HEK293 (cell line): ENCODE data around the gene CCNI2.

ENCODE experiments used
- CTCF ChIA-PET: fragments of 350-600 bp; formaldehyde crosslinking; extraction: SDS; loops from one replicate; lab custom pipeline; 2021; ENCODE audit warnings: antibody characterized with exemption; lab: Yijun Ruan, JAX
- POLR2A ChIA-PET: fragments of 300-600 bp; formaldehyde crosslinking; extraction: SDS; loops from one replicate; lab custom pipeline; 2020; ENCODE audit warnings: antibody characterized with exemption, inconsistent platforms; lab: Yijun Ruan, JAX
- H3K27ac ChIP-seq: fragments of 200-500 bp; sonication (Bioruptor generic); 2 replicates; pipeline ENCODE4 v1.5.1; 2014; ENCODE audit warnings: low read depth, low read length, control low read depth, inconsistent platforms; ENCODE audit errors: extremely low read depth
- H3K36me3 ChIP-seq, 2 experiments: fragments of 200-500 bp in 1 of 2; sonication (Bioruptor generic) in 1 of 2; 1 replicate in 1 of 2; 2 replicates in 1 of 2; pipeline ENCODE4 v1.5.1; 2014 to 2017; ENCODE audit warnings: inconsistent platforms in 2 of 2, low read length in 2 of 2; ENCODE audit not compliant: control insufficient read depth in 2 of 2, insufficient read depth in 1 of 2
- H3K4me1 ChIP-seq: fragments of 200-500 bp; sonication (Bioruptor generic); 2 replicates; pipeline ENCODE4 v1.5.1; 2014; ENCODE audit warnings: mild to moderate bottlenecking, low read length, inconsistent platforms; ENCODE audit not compliant: control insufficient read depth, insufficient read depth
- H3K4me3 ChIP-seq: 2 replicates; pipeline ENCODE4 v1.5.1; 2011; ENCODE audit warnings: low read depth, mild to moderate bottlenecking, control low read depth, low read length, moderate library complexity
- H3K9me3 ChIP-seq: fragments of 200-500 bp; sonication (Bioruptor generic); 2 replicates; pipeline ENCODE4 v1.5.1; 2014; ENCODE audit warnings: low read depth, low read length, inconsistent platforms; ENCODE audit not compliant: control insufficient read depth, insufficient read depth
- GLIS1 ChIP-seq: fragments of 450-650 bp; formaldehyde crosslinking; IDR thresholded peaks from 2 replicates; pipeline ENCODE4 v1.5.1; 2016; ENCODE audit warnings: missing biosample characterization, missing genetic modification characterization
- HOXD13 ChIP-seq: sonication (generic); formaldehyde crosslinking; IDR thresholded peaks from 2 replicates; pipeline ENCODE4 v1.8.0; 2022; ENCODE audit warnings: missing genetic modification reagents, borderline replicate concordance
- PRDM10 ChIP-seq: fragments of 450-650 bp; formaldehyde crosslinking; IDR thresholded peaks from 2 replicates; pipeline ENCODE4 v1.5.1; 2016; ENCODE audit warnings: missing biosample characterization, missing genetic modification characterization
- REPIN1 ChIP-seq: fragments of 450-650 bp; formaldehyde crosslinking; IDR thresholded peaks from 2 replicates; pipeline ENCODE4 v1.5.1; 2017; ENCODE audit warnings: missing biosample characterization, missing genetic modification characterization, low read depth
- SP7 ChIP-seq: fragments of 450-650 bp; formaldehyde crosslinking; IDR thresholded peaks from 2 replicates; pipeline ENCODE4 v1.5.1; 2016; ENCODE audit warnings: missing biosample characterization, missing genetic modification characterization
- TCF7L2 ChIP-seq: IDR thresholded peaks from 2 replicates; pipeline ENCODE4 v1.6.1; 2011; ENCODE audit warnings: low read depth, mild to moderate bottlenecking, inconsistent platforms, low read length, moderate library complexity, borderline replicate concordance
- ZBTB17 ChIP-seq: fragments of 450-650 bp; formaldehyde crosslinking; IDR thresholded peaks from 2 replicates; pipeline ENCODE4 v1.5.1; 2016; ENCODE audit warnings: missing biosample characterization, missing genetic modification characterization
- ZIC2 ChIP-seq: fragments of 450-650 bp; formaldehyde crosslinking; IDR thresholded peaks from 2 replicates; pipeline ENCODE4 v1.5.1; 2016; ENCODE audit warnings: missing biosample characterization, missing genetic modification characterization
- ZNF133 ChIP-seq: fragments of 450-650 bp; formaldehyde crosslinking; IDR thresholded peaks from 2 replicates; pipeline ENCODE4 v1.5.1; 2016; ENCODE audit warnings: missing biosample characterization, missing genetic modification characterization
- ZNF138 ChIP-seq: fragments of 450-650 bp; formaldehyde crosslinking; IDR thresholded peaks from 2 replicates; pipeline ENCODE4 v1.5.1; 2016; ENCODE audit warnings: missing biosample characterization, missing genetic modification characterization, borderline replicate concordance
- ZNF140 ChIP-seq: fragments of 450-650 bp; formaldehyde crosslinking; IDR thresholded peaks from 2 replicates; pipeline ENCODE4 v1.5.1; 2016; ENCODE audit warnings: missing biosample characterization, missing genetic modification characterization
- ZNF169 ChIP-seq: fragments of 450-650 bp; formaldehyde crosslinking; IDR thresholded peaks from 2 replicates; pipeline ENCODE4 v1.5.1; 2016; ENCODE audit warnings: missing biosample characterization, missing genetic modification characterization
- ZNF202 ChIP-seq: fragments of 450-650 bp; formaldehyde crosslinking; IDR thresholded peaks from 2 replicates; pipeline ENCODE4 v1.5.1; 2016; ENCODE audit warnings: missing biosample characterization, missing genetic modification characterization, borderline replicate concordance
- ZNF221 ChIP-seq: fragments of 450-650 bp; formaldehyde crosslinking; IDR thresholded peaks from 2 replicates; pipeline ENCODE4 v1.5.1; 2017; ENCODE audit warnings: missing biosample characterization, missing genetic modification characterization, borderline replicate concordance
- ZNF24 ChIP-seq: fragments of 450-650 bp; formaldehyde crosslinking; IDR thresholded peaks from 2 replicates; pipeline ENCODE4 v1.5.1; 2016; ENCODE audit warnings: missing biosample characterization, missing genetic modification characterization
- ZNF266 ChIP-seq: fragments of 450-650 bp; formaldehyde crosslinking; IDR thresholded peaks from 2 replicates; pipeline ENCODE4 v1.5.1; 2016; ENCODE audit warnings: missing biosample characterization, missing genetic modification characterization, low read depth
- ZNF501 ChIP-seq: fragments of 450-650 bp; formaldehyde crosslinking; IDR thresholded peaks from 2 replicates; pipeline ENCODE4 v1.5.1; 2016; ENCODE audit warnings: missing biosample characterization, missing genetic modification characterization
- ZNF555 ChIP-seq: fragments of 450-650 bp; formaldehyde crosslinking; conservative IDR thresholded peaks from 2 replicates; pipeline ENCODE4 v1.5.1; 2017; ENCODE audit warnings: missing biosample characterization, mild to moderate bottlenecking, missing genetic modification characterization, inconsistent platforms
- ZNF701 ChIP-seq: fragments of 450-650 bp; formaldehyde crosslinking; IDR thresholded peaks from 2 replicates; pipeline ENCODE4 v1.5.1; 2016; ENCODE audit warnings: missing biosample characterization, missing genetic modification characterization
- TF ChIP-seq, protein P1 (sequence below): fragments of 450-650 bp; formaldehyde crosslinking; IDR thresholded peaks from 2 replicates; pipeline ENCODE4 v1.5.1; 2017; ENCODE audit warnings: missing biosample characterization, missing genetic modification characterization
- TF ChIP-seq, protein P2 (sequence below): fragments of 450-650 bp; formaldehyde crosslinking; IDR thresholded peaks from 2 replicates; pipeline ENCODE4 v1.5.1; 2016; ENCODE audit warnings: missing biosample characterization, missing genetic modification characterization

The CCNI2 gene

DNA sequence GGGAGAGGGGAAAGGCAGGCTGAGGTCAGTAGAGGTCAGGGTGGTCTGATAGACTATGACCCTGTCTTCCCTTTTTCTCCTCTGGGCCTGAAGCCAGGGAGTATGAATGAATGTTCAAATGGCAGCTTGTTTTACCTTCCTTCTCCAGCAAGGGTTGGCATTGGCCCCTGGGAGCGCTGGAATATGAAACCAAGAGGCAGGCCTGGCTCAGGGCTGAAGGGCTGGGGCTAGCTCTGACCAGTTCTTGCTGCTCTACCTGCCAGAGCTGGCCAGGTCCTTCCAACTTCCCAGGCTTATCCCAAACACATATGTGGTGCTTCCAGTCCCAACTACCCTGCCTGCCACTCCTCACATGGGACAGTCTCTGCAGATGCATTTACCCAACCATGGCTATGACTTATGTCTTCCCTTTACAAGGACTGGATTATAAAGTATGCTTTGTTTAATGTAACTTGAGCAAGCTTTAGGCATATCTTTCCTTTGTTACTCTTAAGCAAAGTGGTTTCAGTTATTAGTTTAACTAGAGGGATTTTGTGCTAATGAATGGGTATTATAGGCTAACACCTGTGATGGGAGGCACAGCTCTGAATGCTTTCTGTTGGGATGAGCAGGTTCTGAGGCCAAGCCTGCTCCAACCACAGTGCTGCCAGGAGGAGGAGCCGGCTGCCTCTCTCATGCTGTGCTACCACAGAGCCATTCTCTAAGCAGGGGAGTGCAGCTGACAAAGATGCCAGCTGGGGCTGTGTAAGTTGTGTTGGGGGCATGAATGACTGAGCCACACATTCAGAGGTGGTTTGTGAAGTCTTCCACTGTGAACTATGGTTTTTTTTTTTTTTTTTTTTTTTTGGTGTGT is 6.1 kb downstream of the CCNI2 start:
- Histone ChIP-seq H3K4me3 (no peak overlapping the region), H3K9me3 (no peaks in the 10 kb centered on the region), H3K27ac (no peak overlapping the region), H3K36me3 (peaks cover 0 to 21% of the 10 kb centered on the region in 2 experiments; a peak in 2 of 3 replicates), H3K4me1 (no peaks in the 10 kb centered on the region)
- TF ChIP-seq ZBTB17 (tag by site-specific recombination), result 0 out of 2 replicates have a peak, but pooled peaks have one; percentile 25
- no peak for TF ChIP-seq ZNF221
- peak; percentile 34; the same call in 1 of the 2 replicates for TF ChIP-seq GLIS1 (tag by site-specific recombination)
- TF ChIP-seq SP7 (tag by site-specific recombination), result peak; percentile 92
- peak; percentile 77 for TF ChIP-seq ZIC2
- no peak for TF ChIP-seq ZNF24 (tag by site-specific recombination)
- ChIA-PET POLR2A (interaction anchor here (1.8 kb wide), 1 partner anchor 16 kb away, joined by 6 read pairs; the partner anchor contains the start of gene KIF3A), CTCF (interaction anchor here (0.6 to 6.9 kb wide), 6 partner anchors 13 to 219 kb away, joined by 3 to 58 read pairs (median 5); no protein-coding TSS in a partner anchor)

- CTCF ChIA-PET, result interaction anchor here (0.7 to 6.9 kb wide), 8 partner anchors 10 to 112 kb away, joined by 3 to 58 read pairs (median 3); partner anchors contain the start of genes GDF9 and UQCRQ
- POLR2A ChIA-PET, result interaction anchor here (1.2 to 1.8 kb wide), 2 partner anchors 17 to 66 kb away, joined by 4 to 6 read pairs; partner anchors contain the start of gene KIF3A
- H3K4me1 ChIP-seq, result no peaks in the 10 kb centered on the region
Measured at GRCh38 chr5:132754111-132754510, 6.9 kb downstream of the CCNI2 start.

DNA sequence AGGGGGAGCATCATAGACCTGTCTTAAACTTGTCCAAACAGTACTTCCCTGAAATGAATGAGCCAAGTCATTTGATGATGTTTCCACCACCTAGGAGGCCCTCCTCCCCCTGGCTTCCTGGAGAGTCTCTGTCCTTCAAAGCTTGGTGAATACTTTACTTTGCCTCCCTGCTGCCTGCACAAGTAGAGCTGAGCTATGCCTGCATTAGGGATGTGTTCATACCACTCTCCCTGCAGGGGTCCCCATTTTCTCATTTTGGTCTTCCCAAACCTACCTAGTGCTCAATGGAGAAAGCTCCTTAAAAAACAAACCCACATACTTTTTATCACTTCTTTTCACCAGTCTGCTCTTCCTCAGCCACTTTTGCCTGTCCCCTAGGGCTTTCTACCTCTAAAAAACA is 7.7 kb downstream of the CCNI2 start:
- ChIA-PET CTCF (interaction anchor here (0.7 to 6.9 kb wide), 10 partner anchors 9 to 1244 kb away, joined by 3 to 58 read pairs (median 4); partner anchors contain the start of genes GDF9 and UQCRQ), POLR2A (interaction anchor here (0.8 to 1.8 kb wide), 3 partner anchors 17 to 65 kb away, joined by 3 to 6 read pairs (median 4); partner anchors contain the start of gene KIF3A)
- no peaks in the 10 kb centered on the region for H3K4me1 ChIP-seq
- H3K4me3 ChIP-seq, result no peak overlapping the region
- no peak overlapping the region for H3K27ac ChIP-seq
- peaks cover 0 to 37% of the 10 kb centered on the region in 2 experiments; a peak in 2 of 3 replicates for H3K36me3 ChIP-seq
- H3K9me3 ChIP-seq, result no peaks in the 10 kb centered on the region
- TF ChIP-seq ZNF202 (no peak), ZNF501 (tag by site-specific recombination) (no peak), ZNF701 (tag by site-specific recombination) (no peak), REPIN1 (tag by site-specific recombination) (no peak), PRDM10 (tag by site-specific recombination) (peak; percentile 63), ZNF555 (tag by site-specific recombination) (no peak), ZNF266 (no peak), ZNF133 (tag by site-specific recombination) (no peak), ZNF138 (no peak), HOXD13 (no peak), TCF7L2 (no peak), ZNF169 (tag by site-specific recombination) (no peak)
- TF ChIP-seq, protein P1, sequence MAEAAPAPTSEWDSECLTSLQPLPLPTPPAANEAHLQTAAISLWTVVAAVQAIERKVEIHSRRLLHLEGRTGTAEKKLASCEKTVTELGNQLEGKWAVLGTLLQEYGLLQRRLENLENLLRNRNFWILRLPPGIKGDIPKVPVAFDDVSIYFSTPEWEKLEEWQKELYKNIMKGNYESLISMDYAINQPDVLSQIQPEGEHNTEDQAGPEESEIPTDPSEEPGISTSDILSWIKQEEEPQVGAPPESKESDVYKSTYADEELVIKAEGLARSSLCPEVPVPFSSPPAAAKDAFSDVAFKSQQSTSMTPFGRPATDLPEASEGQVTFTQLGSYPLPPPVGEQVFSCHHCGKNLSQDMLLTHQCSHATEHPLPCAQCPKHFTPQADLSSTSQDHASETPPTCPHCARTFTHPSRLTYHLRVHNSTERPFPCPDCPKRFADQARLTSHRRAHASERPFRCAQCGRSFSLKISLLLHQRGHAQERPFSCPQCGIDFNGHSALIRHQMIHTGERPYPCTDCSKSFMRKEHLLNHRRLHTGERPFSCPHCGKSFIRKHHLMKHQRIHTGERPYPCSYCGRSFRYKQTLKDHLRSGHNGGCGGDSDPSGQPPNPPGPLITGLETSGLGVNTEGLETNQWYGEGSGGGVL (tag by site-specific recombination), result no peak
- TF ChIP-seq, protein P2, sequence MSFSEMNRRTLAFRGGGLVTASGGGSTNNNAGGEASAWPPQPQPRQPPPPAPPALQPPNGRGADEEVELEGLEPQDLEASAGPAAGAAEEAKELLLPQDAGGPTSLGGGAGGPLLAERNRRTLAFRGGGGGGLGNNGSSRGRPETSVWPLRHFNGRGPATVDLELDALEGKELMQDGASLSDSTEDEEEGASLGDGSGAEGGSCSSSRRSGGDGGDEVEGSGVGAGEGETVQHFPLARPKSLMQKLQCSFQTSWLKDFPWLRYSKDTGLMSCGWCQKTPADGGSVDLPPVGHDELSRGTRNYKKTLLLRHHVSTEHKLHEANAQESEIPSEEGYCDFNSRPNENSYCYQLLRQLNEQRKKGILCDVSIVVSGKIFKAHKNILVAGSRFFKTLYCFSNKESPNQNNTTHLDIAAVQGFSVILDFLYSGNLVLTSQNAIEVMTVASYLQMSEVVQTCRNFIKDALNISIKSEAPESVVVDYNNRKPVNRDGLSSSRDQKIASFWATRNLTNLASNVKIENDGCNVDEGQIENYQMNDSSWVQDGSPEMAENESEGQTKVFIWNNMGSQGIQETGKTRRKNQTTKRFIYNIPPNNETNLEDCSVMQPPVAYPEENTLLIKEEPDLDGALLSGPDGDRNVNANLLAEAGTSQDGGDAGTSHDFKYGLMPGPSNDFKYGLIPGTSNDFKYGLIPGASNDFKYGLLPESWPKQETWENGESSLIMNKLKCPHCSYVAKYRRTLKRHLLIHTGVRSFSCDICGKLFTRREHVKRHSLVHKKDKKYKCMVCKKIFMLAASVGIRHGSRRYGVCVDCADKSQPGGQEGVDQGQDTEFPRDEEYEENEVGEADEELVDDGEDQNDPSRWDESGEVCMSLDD (tag by site-specific recombination), result no peak

More at GRCh38 chr5:132754111-132754510, 6.9 kb downstream of the CCNI2 start:
- no peaks in the 10 kb centered on the region for H3K9me3 ChIP-seq
- no peak overlapping the region for H3K4me3 ChIP-seq
- TF ChIP-seq ZNF140 (tag by site-specific recombination), result no peak
- H3K36me3 ChIP-seq, result peaks cover 0 to 28% of the 10 kb centered on the region in 2 experiments; a peak in 2 of 3 replicates
- H3K27ac ChIP-seq, result no peak overlapping the region
